GM18498 (cell line): ENCODE measurements around the gene SKAP2.

ENCODE experiments used
- ATAC-seq: cut with Tn5 transposase; IDR thresholded peaks from one replicate; pipeline ENCODE4 v1.9.1; 2021; ENCODE audit warnings: mild to moderate bottlenecking, moderate library complexity; ENCODE audit not compliant: unreplicated experiment

Gene SKAP2

DNA sequence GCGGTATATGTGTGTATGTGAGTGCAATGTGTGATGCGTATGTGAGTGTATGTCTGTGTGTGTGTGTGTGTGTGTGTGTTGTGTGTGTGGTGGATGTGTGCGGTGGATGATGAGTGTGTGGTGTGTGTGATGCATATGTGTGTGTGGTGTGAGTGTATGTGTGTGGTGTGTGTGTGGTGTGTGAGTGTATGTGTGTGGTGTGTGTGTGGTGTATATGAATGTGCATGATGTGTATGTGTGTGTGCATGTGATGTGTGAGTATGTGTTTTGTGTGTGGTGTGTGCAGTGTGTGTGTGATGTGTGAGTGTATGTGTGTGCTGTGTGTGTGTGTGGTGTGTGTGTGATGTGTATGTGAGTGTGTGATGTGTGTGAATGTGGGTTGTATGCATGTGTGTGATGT, 222.0 kb downstream of the SKAP2 start:
- ATAC-seq, result no peak

DNA sequence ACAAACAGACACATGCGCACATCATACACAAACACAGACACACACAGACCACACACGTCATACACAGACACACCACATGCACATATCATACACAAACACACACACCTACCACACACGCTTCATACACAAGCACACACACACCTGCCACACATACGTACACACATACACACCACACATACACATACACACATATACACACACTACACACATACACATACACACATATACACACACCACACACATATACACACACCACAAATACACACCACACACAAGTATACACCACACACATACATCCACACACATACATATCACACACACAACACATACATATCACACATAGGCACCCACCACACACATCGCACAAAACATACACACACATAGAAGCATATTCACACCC, 224.7 kb downstream of the SKAP2 start:
- ATAC-seq, result no peak

DNA sequence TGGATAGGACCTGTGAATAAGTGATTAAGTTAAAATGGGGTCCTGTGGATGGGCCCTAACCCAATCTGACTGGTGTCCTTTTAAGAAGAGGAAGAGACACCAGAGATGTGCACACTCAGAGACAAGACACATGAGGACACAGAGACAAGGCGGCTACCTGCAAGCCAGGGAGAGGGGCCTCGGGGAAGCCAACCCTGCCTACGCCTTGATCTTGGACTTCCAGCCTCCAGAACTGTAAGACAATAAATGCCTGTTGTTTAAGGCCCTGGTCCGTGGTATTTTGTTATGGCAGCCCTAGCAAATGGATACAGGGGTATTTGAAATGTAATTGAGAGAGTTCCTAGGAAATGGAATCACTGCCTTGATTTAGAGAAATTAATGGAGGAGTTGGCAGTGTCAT, 225.3 kb downstream of the SKAP2 start:
- no peak for ATAC-seq

GRCh38 chr7:26638140-26638539, 226.2 kb downstream of the SKAP2 start:
- ATAC-seq, result no peak

- no peak for ATAC-seq
Observed at GRCh38 chr7:26637610-26638009, 226.8 kb downstream of the SKAP2 start.

DNA sequence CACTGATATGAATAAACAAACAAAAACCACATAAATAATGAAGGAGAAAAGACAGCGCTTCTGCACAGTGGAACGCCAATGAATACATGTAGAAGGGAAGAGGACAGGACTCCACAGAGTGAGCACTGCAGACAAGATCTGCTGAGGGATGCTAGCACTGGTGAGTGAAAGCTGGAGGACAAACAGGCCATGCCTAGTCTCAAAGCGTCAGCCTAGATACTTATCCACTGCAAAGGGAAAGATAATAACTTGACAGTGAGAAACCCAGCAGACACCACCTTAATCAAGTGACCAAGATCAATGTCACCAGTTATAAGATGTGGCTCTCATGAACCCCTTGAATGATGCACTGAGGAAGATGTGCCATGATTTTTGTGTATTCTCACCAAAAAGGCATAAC, 227.6 kb downstream of the SKAP2 start:
- ATAC-seq, result no peak

DNA sequence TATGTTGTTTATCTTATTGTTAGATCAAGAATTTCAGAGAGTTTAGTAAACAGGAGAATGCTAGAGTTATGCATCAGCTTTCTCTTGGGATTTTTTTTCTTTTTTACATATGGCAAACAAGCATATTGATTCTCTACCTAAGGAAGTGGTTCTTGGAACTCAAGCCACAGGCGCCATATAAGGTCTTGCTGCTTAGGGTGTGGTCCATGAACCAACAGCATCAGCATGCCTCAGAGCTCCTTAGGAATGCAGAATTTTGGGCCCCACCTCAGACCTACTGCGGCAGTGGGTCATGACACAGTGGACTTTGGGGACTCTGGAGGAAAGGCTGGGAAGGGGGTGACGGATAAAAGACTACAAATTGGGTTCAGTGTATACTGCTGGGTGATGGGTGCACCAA, 230.8 kb downstream of the SKAP2 start:
- ATAC-seq, result no peak

- no peak for ATAC-seq
Observed at GRCh38 chr7:26631601-26632000, 232.8 kb downstream of the SKAP2 start.

GRCh38 chr7:26630941-26631580, 233.3 kb downstream of the SKAP2 start:
- ATAC-seq, result no peak

GRCh38 chr7:26630361-26630760, 234.0 kb downstream of the SKAP2 start:
- no peak for ATAC-seq

DNA sequence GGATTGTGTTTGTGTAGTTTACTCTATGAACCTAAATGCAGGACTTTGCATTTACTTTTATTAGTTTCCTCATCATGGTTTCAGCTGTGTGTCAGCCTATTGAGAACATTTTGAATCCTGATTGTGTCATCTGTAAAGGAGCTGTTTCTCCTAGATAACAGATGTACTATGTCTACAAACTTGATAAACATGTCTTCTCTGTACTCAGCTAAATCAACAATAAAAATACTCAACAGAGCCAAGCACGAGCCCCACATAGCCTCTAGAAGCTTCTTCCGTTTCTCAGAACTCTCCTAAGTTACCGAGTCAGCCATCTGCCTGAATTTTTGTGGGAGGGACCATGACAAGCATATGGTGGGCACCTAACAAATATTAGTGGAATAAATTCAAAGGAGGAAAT, 234.7 kb downstream of the SKAP2 start:
- ATAC-seq, result no peak

- ATAC-seq, result no peak
Observed at GRCh38 chr7:26627891-26628341, 236.5 kb downstream of the SKAP2 start.

DNA sequence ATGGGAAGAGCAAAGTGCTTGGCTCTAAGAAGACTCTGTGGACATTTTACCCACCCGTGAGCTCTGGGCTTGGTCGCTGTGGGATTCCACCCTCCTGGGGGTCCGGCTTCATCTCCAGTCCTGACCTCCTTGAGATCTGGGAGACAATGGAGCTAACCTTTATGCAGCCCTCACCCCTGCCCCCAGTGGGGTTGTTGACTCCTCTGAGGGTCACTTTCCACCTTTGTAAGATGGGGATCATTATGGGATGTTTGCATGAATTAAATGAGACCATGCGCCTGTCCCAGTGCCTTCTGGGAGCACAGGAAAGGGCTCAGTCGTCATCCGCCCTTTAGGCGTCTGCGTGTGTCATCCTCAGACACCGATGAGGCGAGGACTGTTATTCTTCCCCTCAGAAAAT, 237.2 kb downstream of the SKAP2 start:
- ATAC-seq, result no peak

DNA sequence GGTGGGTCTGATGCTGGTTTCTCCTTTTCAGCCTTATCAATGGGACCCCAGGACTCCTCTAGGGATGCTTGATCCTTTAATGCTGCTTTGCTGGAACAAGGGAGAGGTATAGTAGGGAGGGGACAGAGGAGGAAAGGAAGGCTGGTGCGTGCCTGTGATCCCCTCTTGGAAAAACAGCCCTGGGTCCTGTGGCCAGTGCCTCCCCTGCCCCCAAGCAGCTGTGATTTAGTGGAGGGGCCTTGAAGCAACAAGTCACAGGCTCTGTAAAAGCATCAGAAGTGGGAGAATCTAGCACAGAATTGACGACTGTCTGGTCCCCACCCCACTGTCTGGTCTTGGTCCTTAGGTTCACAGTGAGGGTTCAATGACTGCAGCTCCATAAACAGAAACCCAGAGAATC, 237.7 kb downstream of the SKAP2 start:
- ATAC-seq, result no peak

DNA sequence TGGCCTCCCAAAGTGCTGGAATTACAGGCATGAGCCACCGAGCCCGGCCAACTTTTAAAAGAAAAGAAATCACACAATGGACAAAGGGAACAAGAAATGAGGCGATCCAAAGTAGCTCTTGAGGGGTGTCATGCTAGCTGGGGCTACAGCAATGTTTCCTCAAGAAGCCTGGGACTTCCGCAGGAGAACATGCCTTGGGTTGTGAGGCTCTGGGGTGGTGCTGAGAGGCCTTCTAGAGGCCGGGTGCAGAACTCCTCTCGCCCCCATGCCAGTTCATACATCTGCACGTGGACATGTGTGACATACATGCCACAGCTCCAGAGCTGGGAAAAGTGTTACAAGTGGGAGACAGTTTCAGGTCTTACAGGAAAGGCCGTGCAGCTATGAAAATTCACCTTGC, 238.2 kb downstream of the SKAP2 start:
- no peak for ATAC-seq

GRCh38 chr7:26625286-26625685, 239.1 kb downstream of the SKAP2 start:
- ATAC-seq, result no peak

- ATAC-seq, result no peak
Observed at GRCh38 chr7:26624839-26625238, 239.6 kb downstream of the SKAP2 start.

- no peak for ATAC-seq
Observed at GRCh38 chr7:26624431-26624830, 240.0 kb downstream of the SKAP2 start.

DNA sequence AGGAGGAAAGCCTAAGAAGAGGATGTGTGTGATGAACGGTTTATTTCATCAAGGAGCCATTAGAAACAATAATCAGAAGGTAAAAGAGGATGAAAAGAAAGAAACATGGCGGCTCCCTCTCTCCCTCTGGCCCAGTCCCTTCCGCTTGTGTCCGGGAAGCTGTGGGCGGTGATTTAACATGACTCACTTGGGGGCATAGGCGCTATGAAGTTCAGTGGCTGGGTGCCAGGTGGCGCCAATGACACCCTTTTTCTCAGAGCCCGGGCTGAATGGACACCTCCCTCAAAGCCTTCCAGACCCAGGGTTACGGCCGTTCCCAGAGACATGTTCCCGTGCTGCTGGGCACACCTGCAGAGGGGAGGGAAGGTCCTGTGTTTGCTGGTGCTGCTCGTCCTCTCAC, 244.0 kb downstream of the SKAP2 start:
- ATAC-seq, result no peak

DNA sequence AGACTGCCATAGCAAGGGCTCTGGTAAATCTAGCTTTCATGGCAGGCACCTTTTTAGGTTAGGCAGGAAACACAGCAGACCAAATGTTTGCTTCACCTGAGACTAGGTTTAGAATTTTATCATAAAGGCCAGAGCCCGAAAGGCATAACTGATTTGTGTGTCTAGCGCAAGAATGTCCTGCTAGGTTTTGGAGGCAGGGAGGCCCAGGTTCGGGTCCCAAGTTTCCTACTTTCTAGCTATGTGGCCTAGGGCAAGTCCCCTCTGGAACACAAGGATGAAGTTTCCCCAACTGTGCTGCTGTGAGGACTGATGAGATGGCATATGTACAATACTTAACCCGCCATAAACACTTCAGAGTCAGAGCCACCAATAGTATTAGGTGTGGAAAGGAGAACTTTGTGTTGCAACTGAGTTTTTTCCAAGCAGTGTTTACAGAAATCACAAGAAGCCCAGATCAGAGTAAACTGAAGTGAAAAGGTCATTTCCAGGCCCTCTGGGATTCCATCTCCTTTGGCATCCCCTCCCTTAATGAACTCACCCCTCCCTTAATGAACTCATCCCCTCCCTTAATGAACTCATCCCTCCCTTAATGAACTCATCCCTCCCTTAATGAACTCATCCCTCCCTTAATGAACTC, 244.9 kb downstream of the SKAP2 start:
- ATAC-seq, result no peak

DNA sequence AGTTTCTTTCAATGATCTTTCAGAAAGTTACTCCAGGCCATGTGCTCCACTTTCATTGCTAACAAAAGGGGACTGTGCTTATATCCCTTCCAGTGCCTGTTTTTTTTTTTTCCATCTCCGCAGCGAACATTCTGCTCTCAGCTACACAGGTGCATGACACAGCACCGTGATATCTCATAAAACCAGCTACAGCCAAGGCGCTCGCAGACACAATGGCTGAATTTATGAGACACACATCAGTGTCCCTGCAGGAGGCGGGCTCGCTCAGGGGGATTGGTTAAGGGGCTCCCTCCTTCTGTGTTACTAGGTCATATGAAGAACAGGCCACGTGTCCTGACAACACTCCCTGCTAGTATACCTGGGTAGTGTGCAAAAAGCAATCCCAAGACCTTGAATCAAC, 245.5 kb downstream of the SKAP2 start:
- no peak for ATAC-seq

DNA sequence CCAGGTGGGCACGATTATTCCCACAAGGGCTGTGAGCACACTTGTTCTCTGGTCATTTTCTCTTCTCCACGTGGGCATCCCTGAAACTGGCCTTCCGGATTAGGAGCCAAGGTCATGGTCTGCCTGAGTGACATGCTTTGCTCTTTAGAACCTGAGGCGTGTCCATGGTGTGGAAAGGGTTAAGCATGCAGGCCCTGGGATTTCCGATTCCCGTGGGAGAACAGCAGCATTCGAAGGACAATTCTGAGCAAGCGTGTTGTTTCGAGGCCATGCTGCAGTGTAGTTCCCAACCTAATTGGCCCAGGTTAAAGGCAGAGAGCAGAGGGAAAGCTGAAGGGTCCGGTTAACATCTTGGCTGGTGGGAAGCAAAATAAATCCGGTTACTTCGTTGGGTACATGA, 245.9 kb downstream of the SKAP2 start:
- no peak for ATAC-seq
